SK-N-DZ (cell line): ENCODE data around the gene SSTR4. TPM values are rescaled to one million over a fixed set of nuclear protein-coding genes. Genes with fewer than 3 reads are reported as not detected.
"Not testable (repeated sequence)": the region's sequence is repeated elsewhere in the genome, so short reads cannot be mapped to it uniquely, and the experiment has no call there.

Source experiments
- DNase-seq: peaks from one replicate; pipeline ENCODE4 v3.0.0-alpha.2; 2015; ENCODE audit warnings: low spot score
- polyA plus RNA-seq, 2 experiments: library from polyadenylated mRNA; depleted of rRNA; stranded (reverse); fragments of >200 nt; gene quantifications; 2 replicates each; pipeline ENCODE4 v1.2.3, GENCODE V29; 2014

SSTR4 gene
- polyA plus RNA-seq (2014; cell fraction: cytosol; rRNA removed) = not detected in 2 replicates
- polyA plus RNA-seq (2014; cell fraction: nucleus; rRNA removed) = not detected in 2 replicates

- no peak for DNase-seq
Measured at GRCh38 chr20:23034721-23035671, at the start of gene SSTR4. Gene SSTR4, plus strand, starts transcription at chr20:23035312. Its CDS starts 172 bp downstream, at chr20:23035484.

GRCh38 chr20:22986601-22987000, 48.5 kb upstream of the SSTR4 start:
- no peak for DNase-seq

GRCh38 chr20:22991424-22991823, 43.7 kb upstream of the SSTR4 start:
- DNase-seq = not testable (repeated sequence)

GRCh38 chr20:22993823-22994222, 41.3 kb upstream of the SSTR4 start:
- no peak for DNase-seq

- no peak for DNase-seq
Measured at GRCh38 chr20:22995923-22996322, 39.2 kb upstream of the SSTR4 start.

- DNase-seq = no peak
Measured at GRCh38 chr20:22998476-22998875, 36.6 kb upstream of the SSTR4 start.

GRCh38 chr20:22999756-23000155, 35.4 kb upstream of the SSTR4 start:
- no peak for DNase-seq

GRCh38 chr20:23000232-23000947, 34.7 kb upstream of the SSTR4 start:
- DNase-seq = no peak

GRCh38 chr20:23002276-23002675, 32.8 kb upstream of the SSTR4 start:
- DNase-seq = no peak

GRCh38 chr20:23003077-23003635, 32.0 kb upstream of the SSTR4 start:
- no peak for DNase-seq

- no peak for DNase-seq
Measured at GRCh38 chr20:23003881-23004460, 31.1 kb upstream of the SSTR4 start.

- DNase-seq = no peak
Measured at GRCh38 chr20:23005776-23006175, 29.3 kb upstream of the SSTR4 start.

GRCh38 chr20:23007462-23007861, 27.6 kb upstream of the SSTR4 start:
- no peak for DNase-seq

GRCh38 chr20:23007886-23008655, 27.0 kb upstream of the SSTR4 start:
- no peak for DNase-seq

- no peak for DNase-seq
Measured at GRCh38 chr20:23008667-23009066, 26.4 kb upstream of the SSTR4 start.

- no peak for DNase-seq
Measured at GRCh38 chr20:23009636-23010035, 25.5 kb upstream of the SSTR4 start.

- no peak for DNase-seq
Measured at GRCh38 chr20:23010096-23010495, 25.0 kb upstream of the SSTR4 start.

- DNase-seq = peak; percentile 12
Measured at GRCh38 chr20:23011008-23011721, 23.9 kb upstream of the SSTR4 start.

GRCh38 chr20:23013429-23013828, 21.7 kb upstream of the SSTR4 start:
- no peak for DNase-seq

- no peak for DNase-seq
Measured at GRCh38 chr20:23017516-23017915, 17.6 kb upstream of the SSTR4 start.
